A673 (cell line): ENCODE data around the gene CYP27C1.

Experiments
- CTCF ChIP-seq: fragments of 300-800, 200-600 bp; sonication (generic); conservative IDR thresholded peaks from 2 replicates; pipeline ENCODE4 v1.5.1; 2017; ENCODE audit warnings: low read depth, mild to moderate bottlenecking, antibody characterized with exemption, low read length, moderate library complexity, mixed read lengths
- EZH2 ChIP-seq: fragments of 200-600 bp; sonication (generic); IDR thresholded peaks from 2 replicates; pipeline ENCODE4 v1.6.1; 2017; ENCODE audit warnings: borderline replicate concordance, low read depth, mild to moderate bottlenecking, mixed read lengths, antibody characterized with exemption, low read length; ENCODE audit not compliant: poor library complexity, severe bottlenecking

GRCh38 chr2:127182626-127183458, 37.3 kb downstream of the CYP27C1 start:
- TF ChIP-seq CTCF (no peak), EZH2 (no peak)
